HG03135 (cell line): ENCODE data around the gene WDR89.
"Not testable (repeated sequence)": the region's sequence is repeated elsewhere in the genome, so short reads cannot be mapped to it uniquely, and the experiment has no call there.

Experiments
- ATAC-seq: cut with Tn5 transposase; IDR thresholded peaks from one replicate; pipeline ENCODE4 v1.9.1; 2021; ENCODE audit warnings: mild to moderate bottlenecking, moderate library complexity; ENCODE audit not compliant: unreplicated experiment

Gene WDR89

DNA sequence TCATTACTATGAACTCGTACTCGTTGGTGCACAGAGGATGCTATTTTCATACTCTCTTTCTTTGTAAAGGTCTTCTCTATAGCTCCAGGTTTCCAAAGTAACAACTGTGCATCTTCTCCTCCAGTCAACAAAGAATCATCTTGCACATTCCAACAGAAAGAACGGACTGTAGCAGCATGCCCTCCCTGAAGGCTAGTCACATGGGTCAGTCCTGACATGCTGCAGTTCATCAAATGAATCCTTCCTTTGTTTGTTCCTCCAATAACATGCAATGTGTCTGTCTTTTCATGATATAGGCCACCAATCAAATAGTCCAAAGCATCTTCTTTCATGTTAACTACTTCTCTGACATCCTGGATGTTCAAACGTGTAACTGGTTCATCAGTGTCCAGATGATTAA lies 42.9 kb downstream of the WDR89 start:
- ATAC-seq: no peak

DNA sequence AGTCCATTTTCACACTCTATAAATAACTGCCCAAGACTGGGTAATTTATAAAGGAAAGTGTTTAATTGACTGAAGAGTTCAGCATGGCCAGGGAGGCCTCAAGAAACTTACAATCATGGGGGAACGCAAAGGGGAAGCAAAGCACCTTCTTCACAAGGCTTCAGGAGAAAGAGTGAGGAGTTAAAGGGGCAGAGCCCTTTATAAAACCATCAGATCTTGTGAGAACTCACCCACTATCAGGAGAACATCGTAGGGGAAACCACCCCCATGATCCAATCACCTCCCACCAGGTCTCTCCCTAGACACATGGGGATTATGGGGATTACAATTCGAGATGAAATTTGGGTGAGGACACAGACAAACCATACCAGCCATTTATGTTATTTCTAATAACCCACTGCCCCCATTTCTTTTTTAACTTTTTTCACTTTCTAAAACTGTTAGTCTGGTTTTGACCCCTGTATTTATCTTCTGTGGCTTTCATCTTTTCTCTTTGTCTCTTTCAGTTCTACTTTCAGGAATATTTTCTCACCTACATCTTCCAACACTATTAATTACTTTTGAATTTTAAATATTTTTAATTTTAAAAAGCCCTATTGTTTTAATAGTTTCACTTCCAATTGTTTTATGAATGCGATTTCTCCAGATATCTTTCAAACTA lies 44.5 kb downstream of the WDR89 start:
- no peak for ATAC-seq

DNA sequence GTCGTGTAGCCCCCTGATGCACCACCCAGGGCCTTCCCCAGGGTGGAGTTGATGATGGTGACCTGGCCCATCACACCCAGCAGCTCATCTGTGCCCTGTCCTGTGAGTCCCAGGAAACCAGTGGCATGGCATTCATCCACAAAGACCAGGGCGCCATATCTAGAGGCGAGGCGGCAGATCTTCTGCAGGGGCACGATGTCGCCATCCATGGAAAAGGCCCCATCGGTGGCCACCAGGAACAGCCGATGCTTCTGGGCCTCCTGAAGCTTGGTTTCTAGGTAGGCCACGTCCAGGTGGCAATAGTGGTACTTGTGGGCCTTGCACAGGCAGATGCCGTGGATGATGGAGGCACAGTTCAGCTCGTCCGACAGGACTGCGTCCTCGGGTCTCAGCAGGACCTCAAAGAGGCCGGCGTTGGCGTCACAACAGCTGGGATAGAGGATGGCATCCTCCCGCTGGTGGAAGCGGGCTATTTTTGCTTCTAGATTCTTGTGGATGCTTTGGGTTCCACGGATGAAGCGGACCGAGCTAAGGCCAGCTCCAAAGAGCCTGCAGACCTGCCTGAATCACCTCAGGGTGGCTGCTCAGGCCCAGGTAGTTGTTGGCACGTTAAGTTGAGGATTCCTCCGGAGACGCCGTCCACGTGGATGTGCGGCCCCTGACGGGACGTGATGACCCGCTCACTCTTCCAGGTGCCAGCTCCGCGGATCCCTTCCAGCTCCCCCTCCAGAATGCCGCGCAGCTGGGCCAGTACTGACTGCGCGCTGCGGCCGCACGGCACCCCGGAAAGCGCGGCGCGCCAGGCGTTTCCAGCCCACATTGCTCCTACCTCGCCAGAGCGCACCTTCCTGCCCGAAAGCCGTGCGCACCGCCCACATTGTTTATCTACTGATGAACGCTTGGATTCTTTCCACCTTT lies 47.0 kb downstream of the WDR89 start:
- no peak for ATAC-seq

DNA sequence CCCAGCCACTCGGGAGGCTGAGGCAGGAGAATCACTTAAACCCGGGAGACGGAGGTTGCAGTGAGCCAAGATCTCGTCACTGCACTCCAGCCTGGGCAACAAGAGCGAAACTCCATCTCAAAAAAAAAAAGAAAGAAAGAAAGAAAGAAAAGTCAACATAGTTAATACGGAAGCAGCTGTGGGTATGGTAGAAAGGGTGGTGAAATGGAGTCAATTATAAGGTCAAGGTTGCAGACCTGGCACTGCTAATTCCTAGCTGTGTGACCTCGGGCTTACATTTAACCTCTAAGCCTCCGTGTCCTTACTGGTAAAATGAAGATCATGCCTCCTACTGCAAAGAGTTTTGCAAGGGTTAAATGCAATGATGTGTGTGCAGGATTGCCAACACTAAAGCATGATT lies 58.6 kb downstream of the WDR89 start:
- ATAC-seq: not testable (repeated sequence)

DNA sequence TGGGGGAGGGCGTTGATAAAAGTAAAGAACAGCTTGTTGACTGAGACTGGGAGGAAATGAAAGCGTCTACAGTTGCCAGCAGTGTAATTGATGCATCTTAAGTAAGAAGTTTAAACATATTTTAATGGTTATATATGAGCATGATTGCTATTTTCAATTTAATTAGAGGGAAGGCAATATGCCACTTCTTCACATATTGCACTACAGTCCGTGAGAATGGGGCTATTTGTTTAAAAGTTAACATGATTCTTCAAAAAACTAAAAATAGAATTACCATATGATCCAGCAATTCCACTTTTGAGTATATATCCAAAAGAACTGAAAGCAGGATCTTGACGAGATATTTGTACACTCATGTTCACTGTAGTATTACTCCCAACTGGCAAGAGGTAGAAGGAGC lies 60.2 kb downstream of the WDR89 start:
- ATAC-seq: no peak

DNA sequence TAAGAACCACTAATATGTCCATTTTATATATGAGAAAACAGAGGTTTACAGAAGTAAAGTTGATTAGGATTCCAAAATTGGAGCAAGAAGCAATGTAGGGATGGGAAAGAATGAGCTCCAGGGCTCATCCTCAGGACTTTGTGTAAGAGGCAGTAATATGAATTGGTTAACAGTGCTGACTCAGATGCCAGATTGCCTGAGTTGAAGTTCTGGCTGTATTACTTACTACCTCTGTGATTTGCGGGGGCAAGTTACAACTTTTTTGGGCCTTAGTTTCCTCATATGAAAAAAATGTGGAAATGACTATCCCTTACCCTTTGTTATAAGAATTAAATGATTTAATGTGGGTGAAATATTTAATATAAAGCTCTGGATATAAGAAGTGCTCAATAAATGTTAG lies 63.4 kb downstream of the WDR89 start:
- ATAC-seq: no peak

DNA sequence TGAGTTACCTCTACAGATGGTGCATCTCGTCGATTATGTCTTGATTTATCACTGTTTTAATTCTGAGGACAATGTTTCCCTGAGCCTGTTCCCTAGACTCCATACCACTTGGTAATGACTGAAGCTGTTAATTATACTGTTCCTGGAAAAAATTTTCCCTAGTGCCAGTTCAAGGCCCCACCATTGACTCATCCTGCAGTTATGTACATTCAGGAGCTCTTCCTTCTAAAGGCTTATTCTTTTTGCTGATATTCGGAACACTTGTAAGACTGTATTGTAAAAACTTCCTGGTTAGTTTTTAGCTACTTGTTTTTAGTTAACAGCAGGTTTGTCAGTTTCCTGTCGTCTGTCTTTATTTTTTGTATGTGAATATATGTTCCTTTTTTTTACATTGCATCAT lies 68.1 kb downstream of the WDR89 start:
- no peak for ATAC-seq

DNA sequence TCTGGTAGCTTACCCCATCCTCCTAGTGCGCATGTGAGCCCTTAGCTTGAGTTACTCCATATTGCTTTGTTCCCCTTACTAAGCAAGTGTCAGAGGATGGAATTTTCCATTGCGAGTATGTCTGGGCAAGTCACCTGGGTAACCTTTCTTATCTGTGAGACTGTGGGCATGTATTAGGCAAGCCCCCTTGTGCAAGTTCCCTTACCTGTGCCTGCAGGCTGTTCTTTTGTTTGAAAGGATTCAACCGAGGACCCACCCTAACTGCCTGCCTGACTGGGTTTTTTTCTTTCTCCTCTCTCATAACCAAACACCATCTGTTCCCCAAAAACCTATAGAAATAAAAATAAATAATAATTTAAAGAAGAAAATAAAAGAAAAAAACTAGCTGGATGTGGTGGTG lies 76.2 kb downstream of the WDR89 start:
- no peak for ATAC-seq

DNA sequence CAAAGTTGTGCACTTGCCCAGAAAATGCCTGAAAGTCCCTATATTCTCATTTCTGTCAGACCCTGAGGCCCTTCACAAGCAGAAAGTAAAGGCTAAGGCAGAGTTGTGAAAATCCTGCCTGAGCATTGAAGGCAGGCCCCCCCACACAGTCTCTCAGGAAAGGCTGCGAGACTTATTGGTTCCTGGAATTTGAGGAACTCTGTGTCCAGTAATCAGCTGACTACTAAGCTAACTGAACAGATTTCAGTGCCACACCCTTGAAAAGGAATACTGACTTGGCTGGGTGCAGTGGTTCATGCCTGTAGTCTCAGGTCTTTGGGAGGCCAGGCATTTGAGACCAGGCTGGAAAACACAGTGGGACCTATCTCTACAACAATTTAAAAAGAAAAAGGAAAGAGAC lies 77.4 kb downstream of the WDR89 start:
- ATAC-seq: no peak

DNA sequence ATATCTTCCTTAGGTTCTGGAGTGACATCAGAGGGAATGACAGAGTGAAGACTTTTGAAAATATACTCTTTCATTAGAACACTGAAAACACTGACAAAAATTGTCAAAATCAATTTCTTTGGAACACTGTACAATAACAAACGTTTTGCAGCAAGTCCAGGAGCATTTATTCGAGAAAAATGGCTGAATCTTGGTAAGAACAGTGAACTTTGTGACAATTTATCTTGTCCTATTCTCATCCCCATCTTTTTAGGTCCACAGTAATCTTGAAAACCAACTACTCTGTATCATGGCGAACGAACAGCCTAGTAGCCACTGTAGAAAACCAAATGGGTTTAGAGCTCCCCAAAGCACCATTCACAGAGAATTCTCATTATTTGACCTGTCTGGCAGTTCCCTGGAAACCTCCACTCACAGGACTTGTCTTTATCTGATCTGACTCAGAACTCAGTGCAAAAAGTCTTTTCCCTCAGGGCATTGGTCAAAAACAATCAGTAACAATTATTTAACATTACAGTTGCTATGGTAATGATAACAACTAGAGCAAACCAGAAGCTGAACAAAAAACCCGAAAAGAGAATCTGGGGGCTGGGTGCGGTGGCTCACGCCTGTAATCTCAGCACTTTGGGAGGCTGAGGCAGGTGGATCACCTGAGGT lies 78.2 kb downstream of the WDR89 start:
- ATAC-seq: no peak

DNA sequence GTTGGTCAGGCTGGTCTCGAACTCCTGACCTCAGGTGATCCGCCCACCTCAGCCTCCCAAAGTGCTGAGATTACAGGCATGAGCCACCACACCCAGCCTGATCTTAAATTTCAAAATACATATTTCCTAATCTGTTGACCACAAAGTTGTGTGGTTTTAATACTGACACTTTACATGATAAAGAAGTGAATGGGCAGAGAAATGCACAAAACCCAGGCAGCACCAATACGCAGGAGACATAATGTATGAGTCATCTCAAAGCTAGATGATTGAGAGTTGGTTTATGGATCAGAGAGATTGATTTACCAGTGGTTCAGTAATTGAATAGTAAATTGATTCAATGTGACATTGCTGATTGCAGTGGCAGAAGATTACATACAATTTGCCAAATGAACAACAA lies 79.3 kb downstream of the WDR89 start:
- ATAC-seq: no peak

DNA sequence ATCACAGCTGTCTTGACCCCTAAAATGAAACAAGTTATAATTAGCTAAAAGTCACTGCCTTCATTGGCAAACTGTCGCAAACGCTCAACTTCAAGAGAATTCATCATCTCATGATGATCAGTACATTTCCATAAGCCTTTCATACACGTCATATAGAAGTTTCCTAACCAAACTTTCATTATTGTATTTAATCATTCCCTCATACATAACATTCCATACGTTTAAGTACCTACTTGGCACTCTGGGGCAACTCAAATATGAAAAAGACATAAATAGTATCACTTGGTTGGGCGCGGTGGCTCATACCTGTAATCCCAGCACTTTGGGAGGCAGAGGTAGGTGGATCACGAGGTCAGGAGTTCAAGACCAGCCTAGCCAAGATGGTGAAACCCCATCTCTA lies 86.1 kb downstream of the WDR89 start:
- no peak for ATAC-seq

DNA sequence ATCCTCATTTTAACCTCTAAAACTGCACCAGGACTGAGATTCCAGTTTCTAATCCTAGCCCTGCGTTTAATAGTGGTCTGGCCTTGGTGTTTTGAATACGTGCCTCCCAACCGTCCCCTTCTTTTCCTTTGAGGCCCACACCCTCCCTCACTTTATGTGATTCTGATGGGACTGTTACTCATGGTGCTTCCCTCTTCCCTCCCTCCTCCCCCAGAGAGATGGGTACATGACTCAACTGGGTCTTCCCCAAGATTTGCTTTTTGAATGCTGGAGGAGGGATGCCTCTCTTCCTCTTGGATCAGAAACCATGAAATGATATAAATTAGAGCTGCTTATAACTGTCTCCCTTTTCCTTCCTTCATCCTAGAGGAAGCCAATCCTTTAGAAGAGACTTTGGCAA lies 90.3 kb downstream of the WDR89 start:
- ATAC-seq: no peak

DNA sequence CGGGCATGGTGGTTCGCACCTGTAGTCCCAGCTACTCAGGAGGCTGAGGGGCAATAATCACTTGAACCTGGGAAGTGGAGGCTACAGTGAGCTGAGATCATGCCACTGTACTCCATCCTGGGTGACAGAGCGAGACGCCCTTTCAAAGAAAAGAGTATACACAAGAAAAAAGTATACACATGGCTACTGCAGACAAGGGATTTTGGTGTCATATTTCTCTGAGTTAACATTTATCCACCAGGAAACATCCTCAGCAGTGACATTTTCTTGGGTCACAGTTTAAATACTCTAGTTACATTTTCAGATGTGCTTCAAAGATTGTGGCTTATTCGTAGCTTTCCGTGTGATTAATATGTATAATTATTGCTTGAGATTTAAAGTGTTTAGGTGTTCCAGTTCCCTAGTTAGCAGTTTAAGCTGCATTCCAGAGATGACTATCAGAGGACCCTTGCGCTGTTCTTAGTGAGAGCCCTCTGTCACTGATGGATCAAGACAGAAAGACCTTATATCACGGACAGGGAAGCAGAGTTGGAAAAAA lies 93.8 kb downstream of the WDR89 start:
- ATAC-seq: no peak
